ENCODE measurements around the gene VSIG2.

- no peak for TF ChIP-seq CTCF (IDR thresholded peaks at IDR 0.05)
- TF ChIP-seq POLR2A (IDR thresholded peaks at IDR 0.05): no peak
- no peak for TF ChIP-seq POLR2AphosphoS5 (IDR thresholded peaks at IDR 0.05)
- no peak for TF ChIP-seq EP300 (IDR thresholded peaks at IDR 0.05)
These were observed 39.7 kb upstream of the VSIG2 start for GRCh38 chr11:124791626-124792341.

All from gastroesophageal sphincter (tissue), 3 donors.